GM12864 (cell line): ENCODE measurements around the gene RNF149.

Source experiments
- DNase-seq: peaks from one replicate; pipeline ENCODE4 v3.0.0-alpha.2; 2011; ENCODE audit warnings: low read depth
- H3K4me3 ChIP-seq: 2 replicates; pipeline ENCODE4 v1.5.1; 2011; ENCODE audit warnings: mild to moderate bottlenecking, low read depth, low read length, control low read depth
- CTCF ChIP-seq: IDR thresholded peaks from 2 replicates; pipeline ENCODE4 v1.5.1; 2011; ENCODE audit warnings: low read depth, mild to moderate bottlenecking, moderate library complexity, low read length, control low read depth, inconsistent platforms; ENCODE audit errors: missing control alignments

Gene RNF149

GRCh38 chr2:101297383-101297782 lies 11.1 kb downstream of the RNF149 start:
- no peak for DNase-seq

GRCh38 chr2:101296371-101296770 lies 12.1 kb downstream of the RNF149 start:
- DNase-seq: no peak
- no peak overlapping the region for H3K4me3 ChIP-seq
- no peak for TF ChIP-seq CTCF

More at GRCh38 chr2:101297383-101297782, 11.1 kb downstream of the RNF149 start:
- no peak for TF ChIP-seq CTCF
- H3K4me3 ChIP-seq: no peak overlapping the region

GRCh38 chr2:101295895-101296294 lies 12.6 kb downstream of the RNF149 start:
- DNase-seq: no peak
- H3K4me3 ChIP-seq: no peak overlapping the region
- no peak for TF ChIP-seq CTCF

GRCh38 chr2:101294861-101295260 lies 13.6 kb downstream of the RNF149 start:
- no peak overlapping the region for H3K4me3 ChIP-seq
- DNase-seq: no peak
- no peak for TF ChIP-seq CTCF

- no peak for DNase-seq
- no peak overlapping the region for H3K4me3 ChIP-seq
- no peak for TF ChIP-seq CTCF
Measured at GRCh38 chr2:101293544-101293943, 15.0 kb downstream of the RNF149 start.

- no peak for TF ChIP-seq CTCF
- DNase-seq: no peak
Measured at GRCh38 chr2:101291973-101292372, 16.5 kb downstream of the RNF149 start.

GRCh38 chr2:101290711-101291110 lies 17.8 kb downstream of the RNF149 start:
- no peak for TF ChIP-seq CTCF
- no peak for DNase-seq
- H3K4me3 ChIP-seq: no peak overlapping the region

More at GRCh38 chr2:101291973-101292372, 16.5 kb downstream of the RNF149 start:
- H3K4me3 ChIP-seq: no peak overlapping the region
